ENCODE results near the gene CFAP99.

Gene CFAP99

DNA sequence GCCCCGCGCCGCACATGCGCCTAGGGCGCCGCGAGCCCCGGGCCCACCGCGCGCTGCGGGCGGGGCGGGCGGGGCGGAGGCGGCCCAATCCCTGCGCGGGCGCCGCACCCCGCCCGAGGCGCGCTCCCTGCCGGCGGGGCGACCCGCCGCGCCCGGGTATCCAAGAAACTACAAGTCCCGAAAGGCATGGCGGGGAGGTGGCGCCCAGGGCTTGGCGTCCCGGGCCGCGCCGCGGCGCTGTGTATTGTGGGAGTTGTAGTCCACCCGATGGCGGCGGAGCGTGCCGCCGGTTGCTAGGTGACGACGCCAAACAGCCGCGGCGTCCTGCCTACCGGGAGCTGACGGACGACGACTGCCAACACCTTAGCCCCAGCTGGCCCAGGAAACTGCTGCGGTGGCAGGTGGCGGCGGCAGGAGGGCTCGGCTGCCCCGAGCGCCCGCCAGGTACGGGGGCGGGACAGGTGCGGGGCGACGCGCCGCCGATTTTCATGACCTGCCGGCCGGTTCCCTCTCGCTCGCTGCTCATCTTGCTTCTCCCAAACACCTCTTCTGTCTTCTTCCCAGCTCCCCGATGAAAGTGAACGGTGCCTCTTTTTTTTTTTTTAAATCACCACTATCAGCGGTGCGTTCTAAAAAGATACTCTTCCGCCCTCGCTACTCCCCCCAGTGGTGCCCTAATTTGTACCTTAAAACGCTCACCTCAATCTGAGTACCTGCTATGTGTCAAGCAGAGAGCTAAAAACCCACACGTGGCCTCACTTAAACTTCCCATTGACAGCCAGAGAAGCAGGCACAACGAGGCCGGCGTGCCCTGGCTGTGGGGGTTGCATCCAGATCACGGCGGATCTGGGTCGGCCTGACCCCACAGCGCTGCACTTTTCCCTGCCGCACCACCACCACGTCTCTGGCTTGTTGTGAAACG is at the start of gene CFAP99:
Gene CFAP99, plus strand, starts transcription at position 306 of the 922 bp plus-strand sequence.
- Histone ChIP-seq H3K36me3 (ENCODE audit: insufficient read depth, low read length) (no peaks in the 10 kb centered on the region), H3K9me3 (ENCODE audit: insufficient read depth, low read length, severe bottlenecking) (no peaks in the 10 kb centered on the region), H3K4me1 (ENCODE audit: insufficient read depth, low read length) (peaks cover 16% of the 10 kb centered on the region), H3K4me3 (ENCODE audit: low read depth in 1 of 2, low read length in 2 of 2) (peak within 1 kb of the TSS in 1 of 2 experiments; percentile 50; a peak in 2 of 4 replicates), H4K20me1 (ENCODE audit: insufficient read depth, low read length) (peaks cover 39% of the 10 kb centered on the region), H3K4me2 (ENCODE audit: insufficient read depth, low read length) (peak within 1 kb of the TSS; percentile 75), H3K27me3 (ENCODE audit: insufficient read depth, low read length, poor library complexity) (peaks cover 48% of the 10 kb centered on the region), H2AFZ (ENCODE audit: low read depth, low read length) (no peak within 1 kb of the TSS; the same call in 1 of the 2 replicates), H3K27ac (ENCODE audit: low read length) (no peak within 1 kb of the TSS), H3K9ac (ENCODE audit: low read depth, low read length) (no peak within 1 kb of the TSS), H3K79me2 (ENCODE audit: insufficient read depth, low read length) (no peaks in the 10 kb centered on the region)
- peak; percentile 90 for DNase-seq
- ATAC-seq (ENCODE audit: insufficient read depth, low read depth), result peak; percentile 94
- TF ChIP-seq, protein P1, sequence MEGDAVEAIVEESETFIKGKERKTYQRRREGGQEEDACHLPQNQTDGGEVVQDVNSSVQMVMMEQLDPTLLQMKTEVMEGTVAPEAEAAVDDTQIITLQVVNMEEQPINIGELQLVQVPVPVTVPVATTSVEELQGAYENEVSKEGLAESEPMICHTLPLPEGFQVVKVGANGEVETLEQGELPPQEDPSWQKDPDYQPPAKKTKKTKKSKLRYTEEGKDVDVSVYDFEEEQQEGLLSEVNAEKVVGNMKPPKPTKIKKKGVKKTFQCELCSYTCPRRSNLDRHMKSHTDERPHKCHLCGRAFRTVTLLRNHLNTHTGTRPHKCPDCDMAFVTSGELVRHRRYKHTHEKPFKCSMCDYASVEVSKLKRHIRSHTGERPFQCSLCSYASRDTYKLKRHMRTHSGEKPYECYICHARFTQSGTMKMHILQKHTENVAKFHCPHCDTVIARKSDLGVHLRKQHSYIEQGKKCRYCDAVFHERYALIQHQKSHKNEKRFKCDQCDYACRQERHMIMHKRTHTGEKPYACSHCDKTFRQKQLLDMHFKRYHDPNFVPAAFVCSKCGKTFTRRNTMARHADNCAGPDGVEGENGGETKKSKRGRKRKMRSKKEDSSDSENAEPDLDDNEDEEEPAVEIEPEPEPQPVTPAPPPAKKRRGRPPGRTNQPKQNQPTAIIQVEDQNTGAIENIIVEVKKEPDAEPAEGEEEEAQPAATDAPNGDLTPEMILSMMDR (IDR thresholded peaks at IDR 0.05; ENCODE audit: borderline replicate concordance, extremely low read depth, low read length, poor library complexity, severe bottlenecking), result peak; percentile 9
- no peak for TF ChIP-seq EZH2 (IDR thresholded peaks at IDR 0.05; ENCODE audit: borderline replicate concordance, low read depth, low read length, severe bottlenecking)

DNA sequence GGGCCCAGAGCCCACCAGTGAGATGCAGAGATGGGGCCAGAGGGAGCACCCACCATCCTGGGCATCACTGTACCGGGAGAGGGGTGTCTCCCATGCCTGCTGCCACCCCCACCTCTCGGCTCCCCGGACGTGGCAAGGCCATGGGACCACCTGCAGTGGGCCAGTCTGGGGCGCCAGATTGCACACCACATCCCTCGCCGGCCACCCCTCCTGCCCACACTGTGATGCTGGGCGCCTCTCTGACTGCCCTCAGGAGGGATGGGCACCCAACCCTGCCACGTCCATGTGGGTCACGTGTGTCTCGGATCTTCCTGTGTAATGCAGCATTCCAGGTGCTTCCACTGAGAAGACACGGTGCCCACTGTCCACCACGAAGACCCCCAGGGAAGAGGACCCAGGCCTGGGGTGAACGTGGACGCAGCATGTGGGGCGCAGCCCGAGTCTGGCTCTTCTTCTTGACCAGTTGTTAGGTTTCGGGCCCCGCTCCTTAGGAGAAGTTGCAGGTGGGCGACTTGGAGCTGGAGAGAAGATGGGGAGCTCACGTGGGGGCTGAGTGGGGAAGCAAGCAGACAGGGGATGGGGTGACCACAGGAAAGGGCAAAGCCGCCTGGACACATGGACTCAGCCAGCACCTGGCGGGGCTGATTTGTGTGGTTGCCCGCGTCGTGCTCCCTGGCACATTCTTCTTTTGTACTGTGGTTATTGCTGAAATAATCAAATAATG is 48.0 kb upstream of the CFAP99 start:
- TF ChIP-seq, protein P1 (IDR thresholded peaks at IDR 0.05; ENCODE audit: borderline replicate concordance, extremely low read depth, low read length, poor library complexity, severe bottlenecking), result no peak
- TF ChIP-seq EZH2 (IDR thresholded peaks at IDR 0.05; ENCODE audit: borderline replicate concordance, low read depth, low read length, severe bottlenecking), result no peak
- H4K20me1 ChIP-seq (ENCODE audit: insufficient read depth, low read length), result no peaks in the 10 kb centered on the region
- H3K27me3 ChIP-seq (ENCODE audit: insufficient read depth, low read length, poor library complexity), result peaks cover 3% of the 10 kb centered on the region
- no peak overlapping the region for H2AFZ ChIP-seq (ENCODE audit: low read depth, low read length)
- H3K4me3 ChIP-seq (ENCODE audit: low read depth in 1 of 2, low read length in 2 of 2), result no peak overlapping the region
- no peak overlapping the region for H3K4me2 ChIP-seq (ENCODE audit: insufficient read depth, low read length)
- H3K79me2 ChIP-seq (ENCODE audit: insufficient read depth, low read length), result no peaks in the 10 kb centered on the region
- no peak overlapping the region for H3K9ac ChIP-seq (ENCODE audit: low read depth, low read length)
- no peak overlapping the region for H3K27ac ChIP-seq (ENCODE audit: low read length)
- H3K9me3 ChIP-seq (ENCODE audit: insufficient read depth, low read length, severe bottlenecking), result peaks cover 12% of the 10 kb centered on the region
- DNase-seq (no peak), ATAC-seq (ENCODE audit: insufficient read depth, low read depth) (no peak)
- H3K36me3 ChIP-seq (ENCODE audit: insufficient read depth, low read length), result no peaks in the 10 kb centered on the region
- no peaks in the 10 kb centered on the region for H3K4me1 ChIP-seq (ENCODE audit: insufficient read depth, low read length)

DNA sequence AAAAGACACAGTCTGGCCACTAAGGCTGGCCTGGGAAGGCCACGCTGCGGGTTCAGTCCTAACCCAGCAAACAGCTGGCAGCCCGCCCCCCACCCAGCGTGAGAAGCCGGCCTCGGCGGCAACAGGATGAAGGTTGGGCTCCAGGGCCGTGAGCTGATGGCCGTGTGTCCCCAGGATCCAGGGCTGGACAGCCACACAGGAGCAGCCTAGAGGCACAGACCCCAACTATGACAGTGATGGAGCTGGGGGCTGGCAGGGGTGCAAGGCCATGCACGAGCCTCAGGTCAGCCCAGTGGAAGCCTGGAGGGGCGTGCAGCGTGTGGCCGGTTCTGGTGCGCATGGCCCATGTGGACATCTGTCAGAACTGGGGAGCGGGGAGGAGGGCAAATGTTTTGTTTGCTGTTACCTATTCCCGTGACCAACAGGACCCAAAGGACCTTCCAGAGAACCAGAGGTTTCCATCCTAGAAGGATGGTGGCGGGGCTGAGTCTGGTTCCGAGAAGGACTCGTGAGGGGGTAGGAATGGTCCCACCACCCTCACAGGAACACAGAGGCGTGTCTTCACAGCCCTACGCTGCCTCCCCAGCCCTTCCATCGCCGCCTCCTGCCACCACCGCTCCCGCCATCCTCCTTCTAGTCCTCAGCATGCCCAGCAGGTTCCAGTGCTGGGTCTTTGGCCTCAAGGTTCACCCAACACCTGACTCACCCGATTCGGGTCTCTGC is 46.8 kb upstream of the CFAP99 start:
- H3K4me3 ChIP-seq (ENCODE audit: low read depth in 1 of 2, low read length in 2 of 2), result no peak overlapping the region
- H3K9me3 ChIP-seq (ENCODE audit: insufficient read depth, low read length, severe bottlenecking), result peaks cover 12% of the 10 kb centered on the region
- no peaks in the 10 kb centered on the region for H3K36me3 ChIP-seq (ENCODE audit: insufficient read depth, low read length)
- no peaks in the 10 kb centered on the region for H3K79me2 ChIP-seq (ENCODE audit: insufficient read depth, low read length)
- no peaks in the 10 kb centered on the region for H4K20me1 ChIP-seq (ENCODE audit: insufficient read depth, low read length)
- no peak for TF ChIP-seq EZH2 (IDR thresholded peaks at IDR 0.05; ENCODE audit: borderline replicate concordance, low read depth, low read length, severe bottlenecking)
- TF ChIP-seq, protein P1 (IDR thresholded peaks at IDR 0.05; ENCODE audit: borderline replicate concordance, extremely low read depth, low read length, poor library complexity, severe bottlenecking), result no peak
- H3K4me2 ChIP-seq (ENCODE audit: insufficient read depth, low read length), result no peak overlapping the region
- ATAC-seq (ENCODE audit: insufficient read depth, low read depth) (no peak), DNase-seq (no peak)
- no peak overlapping the region for H2AFZ ChIP-seq (ENCODE audit: low read depth, low read length)
- no peak overlapping the region for H3K9ac ChIP-seq (ENCODE audit: low read depth, low read length)
- H3K4me1 ChIP-seq (ENCODE audit: insufficient read depth, low read length), result no peaks in the 10 kb centered on the region
- peaks cover 3% of the 10 kb centered on the region for H3K27me3 ChIP-seq (ENCODE audit: insufficient read depth, low read length, poor library complexity)
- no peak overlapping the region for H3K27ac ChIP-seq (ENCODE audit: low read length)
